Panc1 (cell line): Measurements from ENCODE around the gene KCNA10. TPM values are rescaled to one million over a fixed set of nuclear protein-coding genes. Genes with fewer than 3 reads are reported as not detected.

Source experiments
- ATAC-seq: fragments of 200-7000 bp; cut with Tn5 transposase; 2 replicates; pipeline ENCODE4 v1.9.1; 2020; ENCODE audit warnings: mild to moderate bottlenecking, moderate library complexity
- BruUV-seq: library from RNA; stranded (reverse); fragments of 400-500 nt; replicated peaks from 2 replicates; lab custom pipeline; 2021; lab: Mats Ljungman, UMichigan
- CTCF ChIA-PET: fragments of 300-600 bp; sonication (Branson Sonifier 250); formaldehyde crosslinking; loops from one replicate; lab custom pipeline; 2022; ENCODE audit warnings: antibody characterized with exemption; lab: Charles Lee
- POLR2A ChIA-PET: fragments of 300-600 bp; sonication (Branson Sonifier 250); formaldehyde crosslinking; loops from one replicate; lab custom pipeline; 2022; ENCODE audit warnings: antibody characterized with exemption; lab: Charles Lee
- DNase-seq: peaks from one replicate; pipeline ENCODE4 v3.0.0-alpha.2; 2010; ENCODE audit warnings: low read depth, low spot score
- H3K27ac ChIP-seq: 2 replicates; pipeline ENCODE4 v1.5.1; 2011; ENCODE audit warnings: mild to moderate bottlenecking, low read length, inconsistent platforms
- H3K27me3 ChIP-seq: fragments of 200-500 bp; sonication (Bioruptor generic); 2 replicates; pipeline ENCODE4 v1.6.0; 2014; ENCODE audit warnings: low read length, inconsistent platforms; ENCODE audit not compliant: control insufficient read depth, insufficient read depth
- H3K36me3 ChIP-seq: fragments of 200-500 bp; sonication (Bioruptor generic); 2 replicates; pipeline ENCODE4 v1.5.1; 2014; ENCODE audit warnings: inconsistent platforms, mild to moderate bottlenecking, low read length, moderate library complexity; ENCODE audit not compliant: control insufficient read depth, insufficient read depth
- H3K4me1 ChIP-seq: 2 replicates; pipeline ENCODE4 v1.5.1; 2011; ENCODE audit warnings: inconsistent platforms, mild to moderate bottlenecking, low read length, moderate library complexity; ENCODE audit not compliant: control insufficient read depth, insufficient read depth
- H3K4me3 ChIP-seq, 2 experiments: 2 replicates each; pipeline ENCODE4 v1.5.1; 2011 to 2012; ENCODE audit warnings: low read depth in 2 of 2, low read length in 2 of 2, mild to moderate bottlenecking in 2 of 2, inconsistent platforms in 1 of 2, moderate library complexity in 1 of 2
- H3K9me3 ChIP-seq: fragments of 200-500 bp; sonication (Bioruptor generic); 2 replicates; pipeline ENCODE4 v1.5.1; 2014; ENCODE audit warnings: low read depth, mild to moderate bottlenecking, inconsistent platforms, low read length, moderate library complexity; ENCODE audit not compliant: control insufficient read depth, insufficient read depth
- CTCF ChIP-seq: fragments of 450-650 bp; IDR thresholded peaks from 2 replicates; pipeline ENCODE4 v1.5.1; 2017; ENCODE audit warnings: mild to moderate bottlenecking
- POLR2AphosphoS5 ChIP-seq: IDR thresholded peaks from 2 replicates; pipeline ENCODE4 v1.6.1; 2012; ENCODE audit warnings: mild to moderate bottlenecking, low read depth, low read length, moderate library complexity
- REST ChIP-seq, 2 experiments: IDR thresholded peaks; 2 replicates each; pipeline ENCODE4 v1.6.1; 2011 to 2012; ENCODE audit warnings: low read depth in 2 of 2, control low read depth in 1 of 2, low read length in 1 of 2, mild to moderate bottlenecking in 1 of 2, moderate library complexity in 1 of 2; ENCODE audit not compliant: insufficient read depth in 1 of 2
- SIN3A ChIP-seq: IDR thresholded peaks from 2 replicates; pipeline ENCODE4 v1.6.1; 2012; ENCODE audit warnings: low read depth, mild to moderate bottlenecking, low read length, moderate library complexity, borderline replicate concordance; ENCODE audit not compliant: insufficient read depth
- TCF7L2 ChIP-seq: IDR thresholded peaks from 2 replicates; pipeline ENCODE4 v1.6.1; 2011; ENCODE audit warnings: mild to moderate bottlenecking, low read depth, low read length, inconsistent platforms
- in situ Hi-C: cut with HindIII; loops from 2 replicates; pipeline ENCODE4 v1.10.0; 2016; ENCODE audit warnings: low sequenced_read_pairs, low pct_unique_long_range_greater_than_20kb
- intact Hi-C: fragments of 100-400 bp; cut with micrococcal nuclease; formaldehyde crosslinking; loops from one replicate; pipeline ENCODE4 v1.10.0; 2022; ENCODE audit not compliant: unreplicated experiment
- total RNA-seq: library from RNA; stranded (reverse); gene quantifications from one replicate; pipeline ENCODE4 v1.2.1, GENCODE V29; 2021; ENCODE audit not compliant: unreplicated experiment

Gene KCNA10
- total RNA-seq, 1 experiment from 2014 or later: not detected

GRCh38 chr1:110538921-110539320 is 19.9 kb upstream of the KCNA10 start:
- ChIA-PET POLR2A (no interaction called here), CTCF (interaction anchor here (0.7 to 0.8 kb wide), 2 partner anchors 12 to 80 kb away, joined by 3 read pairs; no protein-coding TSS in a partner anchor)
- Histone ChIP-seq H3K4me1 (no peaks in the 10 kb centered on the region), H3K27ac (no peak overlapping the region), H3K4me3 (no peak overlapping the region), H3K27me3 (peaks cover 2% of the 10 kb centered on the region; the same call in 1 of the 2 replicates), H3K36me3 (no peaks in the 10 kb centered on the region), H3K9me3 (no peaks in the 10 kb centered on the region)
- in situ Hi-C loops: no loop called here
- no TSS peak for BruUV-seq
- no peak for TF ChIP-seq REST (IDR thresholded peaks at IDR 0.05; ENCODE audit: insufficient read depth in 1 of 2, low read depth in 2 of 2, low read length in 1 of 2)
- no peak for TF ChIP-seq TCF7L2
- TF ChIP-seq CTCF: no peak
- no peak for TF ChIP-seq POLR2AphosphoS5
- no peak for TF ChIP-seq SIN3A
- ATAC-seq (no peak), DNase-seq (no peak)
- intact Hi-C loops: no loop called here

GRCh38 chr1:110538075-110538474 is 19.1 kb upstream of the KCNA10 start:
- no TSS peak for BruUV-seq
- Histone ChIP-seq H3K4me3 (no peak overlapping the region), H3K9me3 (no peaks in the 10 kb centered on the region), H3K27ac (no peak overlapping the region), H3K36me3 (no peaks in the 10 kb centered on the region), H3K27me3 (no peaks in the 10 kb centered on the region; the same call in 1 of the 2 replicates), H3K4me1 (no peaks in the 10 kb centered on the region)
- TF ChIP-seq REST (IDR thresholded peaks at IDR 0.05; ENCODE audit: insufficient read depth in 1 of 2, low read depth in 2 of 2, low read length in 1 of 2) (no peak), POLR2AphosphoS5 (no peak), TCF7L2 (no peak), SIN3A (no peak), CTCF (no peak)
- ChIA-PET CTCF (no interaction called here), POLR2A (no interaction called here)
- ATAC-seq: no peak
- intact Hi-C loops (no loop called here), in situ Hi-C loops (no loop called here)
- DNase-seq: no peak
